Fibroblast of lung (primary cell): ENCODE data around the gene MTIF3. TPM values are rescaled to one million over a fixed set of nuclear protein-coding genes. Genes with fewer than 3 reads are reported as not detected.

ENCODE experiments used
- DNase-seq, 2 donors: peaks; one replicate each; pipeline versions ENCODE4 v3.0.0 to v3.0.0-alpha.2; 2010; ENCODE audit warnings: low read depth in 2 of 2
- H2AFZ ChIP-seq: 2 replicates; pipeline ENCODE4 v1.5.1; 2012; ENCODE audit warnings: low read length, control low read depth, inconsistent platforms
- H3K27ac ChIP-seq: 2 replicates; pipeline ENCODE4 v1.5.1; 2011; ENCODE audit warnings: low read length, control low read depth; ENCODE audit not compliant: insufficient read depth
- H3K27me3 ChIP-seq: 2 replicates; pipeline ENCODE4 v1.5.1; 2011; ENCODE audit warnings: mild to moderate bottlenecking, low read length; ENCODE audit not compliant: control insufficient read depth, insufficient read depth
- H3K36me3 ChIP-seq: 2 replicates; pipeline ENCODE4 v1.5.1; 2011; ENCODE audit warnings: low read length; ENCODE audit not compliant: control insufficient read depth, insufficient read depth
- H3K4me1 ChIP-seq: 2 replicates; pipeline ENCODE4 v1.5.1; 2011; ENCODE audit warnings: low read length; ENCODE audit not compliant: control insufficient read depth, insufficient read depth; ENCODE audit errors: extremely low read depth
- H3K4me2 ChIP-seq: 2 replicates; pipeline ENCODE4 v1.5.1; 2011; ENCODE audit warnings: low read length, control low read depth; ENCODE audit not compliant: insufficient read depth; ENCODE audit errors: extremely low read depth
- H3K4me3 ChIP-seq, 4 experiments: fragments of 200-600 bp in 1 of 4; sonication (generic) in 1 of 4; replicated peaks in 1 of 4; 2 replicates each; pipeline ENCODE4 v1.5.1; 2011 to 2016; ENCODE audit warnings: low read length in 4 of 4, low read depth in 3 of 4, mild to moderate bottlenecking in 3 of 4, control low read depth in 2 of 4, inconsistent platforms in 1 of 4, mixed read lengths in 1 of 4; ENCODE audit not compliant: insufficient read depth in 1 of 4; ENCODE audit errors: control extremely low read depth in 1 of 4
- H3K79me2 ChIP-seq: 2 replicates; pipeline ENCODE4 v1.5.1; 2012; ENCODE audit warnings: mild to moderate bottlenecking, low read length, inconsistent platforms; ENCODE audit not compliant: control insufficient read depth, insufficient read depth
- H3K9ac ChIP-seq: 2 replicates; pipeline ENCODE4 v1.5.1; 2011; ENCODE audit warnings: mild to moderate bottlenecking, low read length, control low read depth; ENCODE audit not compliant: insufficient read depth
- H3K9me3 ChIP-seq: 2 replicates; pipeline ENCODE4 v1.5.1; 2012; ENCODE audit warnings: low read depth, low read length; ENCODE audit not compliant: control insufficient read depth, insufficient read depth
- H4K20me1 ChIP-seq: 2 replicates; pipeline ENCODE4 v1.5.1; 2011; ENCODE audit warnings: low read length; ENCODE audit not compliant: control insufficient read depth, insufficient read depth; ENCODE audit errors: extremely low read depth
- EZH2 ChIP-seq: IDR thresholded peaks from 2 replicates; pipeline ENCODE4 v1.5.1; 2012; ENCODE audit warnings: low read length, control low read depth, mild to moderate bottlenecking; ENCODE audit errors: missing control alignments
- polyA plus RNA-seq, 2 donors: library from polyadenylated mRNA; depleted of rRNA in 1 of 2; stranded (reverse) in 1 of 2; unstranded in 1 of 2; fragments of >200 nt; gene quantifications; 2 replicates each; pipeline ENCODE4 v1.2.1, GENCODE V29; 2011 to 2012; ENCODE audit warnings: missing spikeins in 1 of 2
- total RNA-seq: library from RNA; depleted of rRNA; stranded (reverse); fragments of >200 nt; gene quantifications from 2 replicates; pipeline ENCODE4 v1.2.1, GENCODE V29; 2014
- TF ChIP-seq, protein P1 (sequence below), 2 donors: IDR thresholded peaks in 1 of 2; conservative IDR thresholded peaks in 1 of 2; 1 replicate in 1 of 2; 2 replicates in 1 of 2; pipeline ENCODE4 v1.5.1; 2011 to 2012; ENCODE audit warnings: low read length in 2 of 2, control low read depth in 1 of 2, inconsistent platforms in 1 of 2, low read depth in 1 of 2, mild to moderate bottlenecking in 1 of 2

MTIF3 gene
- total and polyA plus RNA-seq, 2 donors (not counting 1 experiment from before 2014, with no cell fraction given), result 90.0 to 92.3 TPM

DNA sequence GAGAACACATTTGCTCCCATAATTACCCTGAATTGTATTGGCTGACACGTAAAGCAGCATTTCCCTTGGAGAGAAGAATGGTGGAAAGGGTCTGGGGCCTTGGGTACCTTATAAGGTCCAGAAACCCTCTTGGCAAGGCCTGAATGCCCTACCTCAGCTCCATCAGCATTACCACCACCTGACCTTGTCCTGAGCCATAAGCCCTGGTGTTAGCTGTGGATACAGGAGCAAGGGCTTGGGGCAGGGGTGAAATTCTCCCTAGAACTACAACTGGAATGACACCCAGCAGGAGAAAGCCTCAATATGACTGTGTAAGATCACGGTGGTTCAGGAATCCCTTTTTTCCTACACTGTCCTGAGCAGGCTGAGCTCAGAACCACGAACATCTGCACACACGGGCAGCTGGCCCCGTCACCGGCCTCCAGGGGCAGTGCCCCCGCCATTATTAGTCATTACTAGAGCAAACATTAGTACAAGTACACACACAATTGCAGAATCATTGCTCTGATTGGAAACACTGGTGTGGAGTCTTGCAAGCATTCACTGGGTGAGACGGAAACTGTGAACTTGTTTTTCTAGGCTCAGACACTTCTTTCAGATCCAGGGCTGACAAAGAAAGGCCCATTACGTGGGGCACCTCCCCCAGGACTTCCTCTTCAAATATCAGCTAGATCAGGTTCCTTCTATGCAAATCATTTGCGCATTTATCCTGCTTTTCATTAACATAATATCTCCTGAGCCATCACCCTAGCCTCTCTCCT lies 26.8 kb upstream of the MTIF3 start:
- no peaks in the 10 kb centered on the region for H3K36me3 ChIP-seq
- H3K4me1 ChIP-seq, result no peaks in the 10 kb centered on the region
- TF ChIP-seq EZH2, result no peak
- TF ChIP-seq, protein P1, sequence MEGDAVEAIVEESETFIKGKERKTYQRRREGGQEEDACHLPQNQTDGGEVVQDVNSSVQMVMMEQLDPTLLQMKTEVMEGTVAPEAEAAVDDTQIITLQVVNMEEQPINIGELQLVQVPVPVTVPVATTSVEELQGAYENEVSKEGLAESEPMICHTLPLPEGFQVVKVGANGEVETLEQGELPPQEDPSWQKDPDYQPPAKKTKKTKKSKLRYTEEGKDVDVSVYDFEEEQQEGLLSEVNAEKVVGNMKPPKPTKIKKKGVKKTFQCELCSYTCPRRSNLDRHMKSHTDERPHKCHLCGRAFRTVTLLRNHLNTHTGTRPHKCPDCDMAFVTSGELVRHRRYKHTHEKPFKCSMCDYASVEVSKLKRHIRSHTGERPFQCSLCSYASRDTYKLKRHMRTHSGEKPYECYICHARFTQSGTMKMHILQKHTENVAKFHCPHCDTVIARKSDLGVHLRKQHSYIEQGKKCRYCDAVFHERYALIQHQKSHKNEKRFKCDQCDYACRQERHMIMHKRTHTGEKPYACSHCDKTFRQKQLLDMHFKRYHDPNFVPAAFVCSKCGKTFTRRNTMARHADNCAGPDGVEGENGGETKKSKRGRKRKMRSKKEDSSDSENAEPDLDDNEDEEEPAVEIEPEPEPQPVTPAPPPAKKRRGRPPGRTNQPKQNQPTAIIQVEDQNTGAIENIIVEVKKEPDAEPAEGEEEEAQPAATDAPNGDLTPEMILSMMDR (conservative IDR thresholded peaks at IDR 0.05 in 1 of 2, IDR thresholded peaks at IDR 0.05 in 1 of 2; ENCODE audit: low read depth in 1 of 2, low read length in 2 of 2), result peak in 1 of 2 donors; percentile 3
- no peak overlapping the region for H3K4me3 ChIP-seq
- H3K27ac ChIP-seq, result no peak overlapping the region
- H3K9me3 ChIP-seq, result no peaks in the 10 kb centered on the region
- no peaks in the 10 kb centered on the region for H3K79me2 ChIP-seq
- H3K27me3 ChIP-seq, result peaks cover 4% of the 10 kb centered on the region
- H2AFZ ChIP-seq, result no peak overlapping the region
- H3K9ac ChIP-seq, result no peak overlapping the region
- DNase-seq, result peak; percentile 5 to 64
- no peaks in the 10 kb centered on the region for H4K20me1 ChIP-seq
- H3K4me2 ChIP-seq, result no peak overlapping the region

DNA sequence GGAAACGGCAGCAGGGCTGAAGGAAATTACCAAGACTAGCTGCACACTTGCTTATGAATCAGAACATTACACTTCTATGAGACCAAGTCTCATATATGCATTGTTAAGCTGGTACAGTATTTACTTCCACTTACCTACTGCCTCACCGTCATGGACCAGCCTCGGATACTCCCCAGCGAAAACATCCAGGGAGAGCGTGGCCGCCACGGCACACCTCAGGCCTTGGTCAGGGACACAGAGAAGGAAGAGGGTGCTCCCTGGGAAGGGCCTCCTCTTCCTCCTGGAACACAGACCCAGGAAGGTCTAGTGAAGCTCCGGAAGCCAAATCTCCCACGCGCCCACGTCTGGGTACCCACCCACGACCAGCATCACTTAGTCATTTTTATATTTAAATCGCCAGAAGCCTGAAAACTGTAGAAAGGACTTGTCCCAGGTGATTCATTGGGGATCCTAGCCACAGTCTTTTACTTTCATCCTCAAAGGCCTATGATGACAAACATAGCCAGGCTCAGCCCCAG lies 24.4 kb upstream of the MTIF3 start:
- no peaks in the 10 kb centered on the region for H3K4me1 ChIP-seq
- no peaks in the 10 kb centered on the region for H4K20me1 ChIP-seq
- no peak for DNase-seq
- no peak overlapping the region for H2AFZ ChIP-seq
- H3K36me3 ChIP-seq, result no peaks in the 10 kb centered on the region
- H3K4me2 ChIP-seq, result no peak overlapping the region
- no peaks in the 10 kb centered on the region for H3K9me3 ChIP-seq
- TF ChIP-seq, protein P1 (conservative IDR thresholded peaks at IDR 0.05 in 1 of 2, IDR thresholded peaks at IDR 0.05 in 1 of 2; ENCODE audit: low read depth in 1 of 2, low read length in 2 of 2), result no peak
- TF ChIP-seq EZH2, result no peak
- no peak overlapping the region for H3K27ac ChIP-seq
- no peak overlapping the region for H3K9ac ChIP-seq
- H3K79me2 ChIP-seq, result no peaks in the 10 kb centered on the region
- peaks cover 2% of the 10 kb centered on the region for H3K27me3 ChIP-seq
- H3K4me3 ChIP-seq, result no peak overlapping the region

DNA sequence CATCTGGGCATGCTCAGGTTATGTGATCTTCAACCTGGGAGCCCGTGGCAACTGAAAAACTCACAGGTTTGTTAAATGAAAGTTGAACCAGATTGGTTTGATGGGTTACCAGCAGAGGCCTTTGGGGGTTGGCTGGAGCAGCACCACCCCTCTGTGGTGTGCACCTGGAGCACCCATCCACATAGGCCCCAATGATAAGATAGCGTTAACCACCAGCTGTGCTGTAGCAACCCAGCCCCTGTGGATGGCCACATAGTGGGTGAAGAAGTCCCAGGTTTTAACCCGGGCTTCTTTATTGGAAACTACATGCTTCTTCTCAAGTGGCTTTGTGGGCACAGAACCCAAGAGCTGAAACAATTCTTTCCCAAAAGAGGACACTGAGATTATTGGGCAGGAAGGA lies 22.6 kb upstream of the MTIF3 start:
- H3K9me3 ChIP-seq, result no peaks in the 10 kb centered on the region
- no peak overlapping the region for H3K9ac ChIP-seq
- H3K27me3 ChIP-seq, result peaks cover 2% of the 10 kb centered on the region
- no peaks in the 10 kb centered on the region for H3K4me1 ChIP-seq
- H4K20me1 ChIP-seq, result no peaks in the 10 kb centered on the region
- no peak overlapping the region for H3K4me3 ChIP-seq
- H3K36me3 ChIP-seq, result no peaks in the 10 kb centered on the region
- H3K4me2 ChIP-seq, result no peak overlapping the region
- no peak overlapping the region for H2AFZ ChIP-seq
- no peaks in the 10 kb centered on the region for H3K79me2 ChIP-seq
- no peak overlapping the region for H3K27ac ChIP-seq
- TF ChIP-seq, protein P1 (conservative IDR thresholded peaks at IDR 0.05 in 1 of 2, IDR thresholded peaks at IDR 0.05 in 1 of 2; ENCODE audit: low read depth in 1 of 2, low read length in 2 of 2), result no peak
- no peak for TF ChIP-seq EZH2
- DNase-seq, result no peak
